HCT116 (cell line): ENCODE results near the gene SELPLG. TPM values are rescaled to one million over a fixed set of nuclear protein-coding genes. Genes with fewer than 3 reads are reported as not detected.
"Not testable (repeated sequence)": the region's sequence is repeated elsewhere in the genome, so short reads cannot be mapped to it uniquely, and the experiment has no call there.

Experiments used
- ATAC-seq: fragments of 200-7000 bp; cut with Tn5 transposase; 2 replicates; pipeline ENCODE4 v1.9.1; 2020; ENCODE audit warnings: mild to moderate bottlenecking, moderate library complexity
- BruUV-seq: library from RNA; stranded (reverse); fragments of 400-500 nt; replicated peaks from 2 replicates; lab custom pipeline; 2021; lab: Mats Ljungman, UMichigan
- CTCF ChIA-PET: fragments of 300-600 bp; sonication (Branson Sonifier 250); formaldehyde crosslinking; loops from one replicate; lab custom pipeline; 2021; ENCODE audit warnings: antibody characterized with exemption; lab: Charles Lee
- POLR2A ChIA-PET: fragments of 300-600, 350-600 bp; sonication (Branson Sonifier 250); formaldehyde crosslinking; loops from one replicate; lab custom pipeline; 2021; ENCODE audit warnings: antibody characterized with exemption; lab: Charles Lee
- RAD21 ChIA-PET, 2 experiments: fragments of 300-600 bp; sonication (Branson Sonifier 250); formaldehyde crosslinking; loops; one replicate each; lab custom pipeline; 2023; ENCODE audit warnings: low total read pairs in 2 of 2; ENCODE audit not compliant: uncharacterized antibody in 2 of 2, unreplicated experiment in 2 of 2, low non-redundant PET in 1 of 2; lab: Charles Lee
- DNase-seq: peaks from one replicate; pipeline ENCODE4 v3.0.0-alpha.2; 2010; ENCODE audit warnings: low read depth, low spot score
- H2AFZ ChIP-seq: fragments of 200-600 bp; shearing (Covaris generic), sonication (generic); 2 replicates; pipeline ENCODE4 v1.6.1; 2017; ENCODE audit warnings: low read depth, mixed run types, mixed read lengths, antibody characterized with exemption, low read length; ENCODE audit not compliant: poor library complexity, severe bottlenecking
- H3K27ac ChIP-seq: 2 replicates; pipeline ENCODE4 v1.5.1; 2012; ENCODE audit warnings: low read depth, low read length
- H3K27me3 ChIP-seq: fragments of 200-600 bp; sonication (generic); 2 replicates; pipeline ENCODE4 v1.6.1; 2016; ENCODE audit warnings: mixed run types, low read length, mixed read lengths; ENCODE audit not compliant: insufficient read depth
- H3K36me3 ChIP-seq, 2 experiments: fragments of 200-500 bp in 1 of 2; fragments of 200-600 bp in 1 of 2; sonication (Bioruptor generic) in 1 of 2; sonication (generic) in 1 of 2; 2 replicates each; pipeline versions ENCODE4 v1.5.1 to v1.6.1; 2014 to 2016; ENCODE audit warnings: low read length in 2 of 2, inconsistent platforms in 1 of 2, mixed read lengths in 1 of 2, mixed run types in 1 of 2; ENCODE audit not compliant: insufficient read depth in 2 of 2, control insufficient read depth in 1 of 2
- H3K4me1 ChIP-seq, 2 experiments: fragments of 200-600 bp in 1 of 2; sonication (generic) in 1 of 2; 2 replicates each; pipeline versions ENCODE4 v1.5.1 to v1.6.1; 2012 to 2017; ENCODE audit warnings: low read length in 2 of 2, inconsistent platforms in 1 of 2, mild to moderate bottlenecking in 1 of 2, mixed read lengths in 1 of 2, mixed run types in 1 of 2, moderate library complexity in 1 of 2; ENCODE audit not compliant: insufficient read depth in 2 of 2, control insufficient read depth in 1 of 2
- H3K4me2 ChIP-seq: fragments of 200-600 bp; sonication (generic); 2 replicates; pipeline ENCODE4 v1.6.1; 2017; ENCODE audit warnings: mixed run types, low read length, mixed read lengths
- H3K4me3 ChIP-seq, 2 experiments: fragments of 200-600 bp in 1 of 2; sonication (generic) in 1 of 2; replicated peaks in 1 of 2; 2 replicates each; pipeline ENCODE4 v1.5.1; 2011 to 2016; ENCODE audit warnings: low read length in 2 of 2, control low read depth in 1 of 2, low read depth in 1 of 2, mild to moderate bottlenecking in 1 of 2, mixed read lengths in 1 of 2, mixed run types in 1 of 2
- H3K79me2 ChIP-seq: fragments of 200-600 bp; sonication (generic); 2 replicates; pipeline ENCODE4 v1.6.1; 2017; ENCODE audit warnings: mild to moderate bottlenecking, mixed run types, low read length, moderate library complexity, mixed read lengths; ENCODE audit not compliant: insufficient read depth
- H3K9ac ChIP-seq: fragments of 200-600 bp; sonication (generic); 2 replicates; pipeline ENCODE4 v1.6.1; 2016; ENCODE audit warnings: low read length, mixed read lengths
- H3K9me2 ChIP-seq: fragments of 200-600 bp; sonication (generic), shearing (Covaris generic); 2 replicates; pipeline ENCODE4 v1.6.1; 2017; ENCODE audit warnings: mixed run types, mild to moderate bottlenecking, moderate library complexity; ENCODE audit not compliant: insufficient read depth
- H3K9me3 ChIP-seq, 2 experiments: fragments of 200-500 bp in 1 of 2; fragments of 200-600 bp in 1 of 2; sonication (Bioruptor generic) in 1 of 2; sonication (generic) in 1 of 2; 2 replicates each; pipeline ENCODE4 v1.6.1; 2014 to 2017; ENCODE audit warnings: low read length in 2 of 2, mixed read lengths in 2 of 2, inconsistent platforms in 1 of 2, low read depth in 1 of 2, mild to moderate bottlenecking in 1 of 2, mixed run types in 1 of 2, moderate library complexity in 1 of 2; ENCODE audit not compliant: control insufficient read depth in 1 of 2, insufficient read depth in 1 of 2
- H4K20me1 ChIP-seq: fragments of 200-600 bp; sonication (generic), shearing (Covaris generic); 2 replicates; pipeline ENCODE4 v1.6.1; 2017; ENCODE audit warnings: mixed run types, mild to moderate bottlenecking, moderate library complexity; ENCODE audit not compliant: insufficient read depth
- CBX3 ChIP-seq: IDR thresholded peaks from 2 replicates; pipeline ENCODE4 v1.6.1; 2012; ENCODE audit warnings: low read depth
- CTCF ChIP-seq, 3 experiments: fragments of 200-600 bp in 1 of 3; sonication (generic) in 1 of 3; IDR thresholded peaks in 2 of 3; conservative IDR thresholded peaks in 1 of 3; 2 replicates each; pipeline ENCODE4 v1.5.1; 2012 to 2017; ENCODE audit warnings: low read depth in 2 of 3, low read length in 2 of 3, antibody characterized with exemption in 1 of 3, borderline replicate concordance in 1 of 3, control low read depth in 1 of 3, mild to moderate bottlenecking in 1 of 3, mixed read lengths in 1 of 3, mixed run types in 1 of 3, moderate library complexity in 1 of 3; ENCODE audit not compliant: insufficient read depth in 1 of 3
- ELF1 ChIP-seq: IDR thresholded peaks from 2 replicates; pipeline ENCODE4 v1.6.1; 2012; ENCODE audit warnings: low read depth, borderline replicate concordance
- POLR2A ChIP-seq: IDR thresholded peaks from 2 replicates; pipeline ENCODE4 v1.7.0; 2011; ENCODE audit warnings: borderline replicate concordance; ENCODE audit not compliant: insufficient read depth, insufficient read length; ENCODE audit errors: extremely low read depth
- RAD21 ChIP-seq: IDR thresholded peaks from 2 replicates; pipeline ENCODE4 v1.6.1; 2012; ENCODE audit warnings: low read depth, mild to moderate bottlenecking
- SP1 ChIP-seq: IDR thresholded peaks from 2 replicates; pipeline ENCODE4 v1.6.1; 2012; ENCODE audit warnings: low read depth
- TCF7L2 ChIP-seq: IDR thresholded peaks from 2 replicates; pipeline ENCODE4 v1.7.0; 2011; ENCODE audit warnings: borderline replicate concordance, inconsistent platforms; ENCODE audit not compliant: insufficient read depth, insufficient read length; ENCODE audit errors: extremely low read depth
- ZFX ChIP-seq: fragments of 450-650 bp; IDR thresholded peaks from 2 replicates; pipeline ENCODE4 v1.6.1; 2017
- ZNF274 ChIP-seq: fragments of 200-500 bp; sonication (Bioruptor generic); IDR thresholded peaks from 2 replicates; pipeline ENCODE4 v1.6.1; 2014; ENCODE audit warnings: mild to moderate bottlenecking, low read depth, low read length, inconsistent platforms
- intact Hi-C: fragments of 100-400 bp; cut with micrococcal nuclease; formaldehyde crosslinking; loops from 2 replicates; pipeline ENCODE4 v1.10.0; 2022
- total RNA-seq: library from RNA; stranded (reverse); gene quantifications from one replicate; pipeline ENCODE4 v1.2.1, GENCODE V29; 2021; ENCODE audit not compliant: unreplicated experiment

SELPLG gene
- total RNA-seq, 1 experiment from 2014 or later, result 1.2 TPM

GRCh38 chr12:108591267-108591980, 42.3 kb downstream of the SELPLG start:
- Histone ChIP-seq H3K9me2 (no peaks in the 10 kb centered on the region), H3K27ac (no peak overlapping the region), H3K4me3 (no peak overlapping the region), H2AFZ (no peak overlapping the region), H3K4me1 (no peaks in the 10 kb centered on the region), H3K9ac (no peak overlapping the region), H3K4me2 (no peak overlapping the region), H4K20me1 (no peaks in the 10 kb centered on the region), H3K27me3 (no peaks in the 10 kb centered on the region), H3K36me3 (no peaks in the 10 kb centered on the region), H3K9me3 (no peaks in the 10 kb centered on the region), H3K79me2 (no peaks in the 10 kb centered on the region)
- ChIA-PET POLR2A (no interaction called here), RAD21 (no interaction called here), CTCF (no interaction called here)
- ATAC-seq (no peak), DNase-seq (no peak)
- BruUV-seq, result no TSS peak
- intact Hi-C loops, result no loop called here
- TF ChIP-seq CTCF (IDR thresholded peaks at IDR 0.05 in 2 of 3, conservative IDR thresholded peaks at IDR 0.05 in 1 of 3; ENCODE audit: borderline replicate concordance in 1 of 3, insufficient read depth in 1 of 3, low read depth in 2 of 3, low read length in 2 of 3) (no peak), RAD21 (no peak), TCF7L2 (no peak), SP1 (no peak), CBX3 (no peak), ELF1 (no peak), ZFX (no peak), ZNF274 (no peak), POLR2A (no peak)

- H3K36me3 ChIP-seq, POLR2A ChIA-PET, H3K4me3 ChIP-seq, H3K9ac ChIP-seq, H3K27me3 ChIP-seq, H3K79me2 ChIP-seq, H3K9me2 ChIP-seq, H3K27ac ChIP-seq, H2AFZ ChIP-seq, DNase-seq, BruUV-seq, H3K4me2 ChIP-seq, RAD21 ChIA-PET, ATAC-seq, H3K4me1 ChIP-seq, H3K9me3 ChIP-seq, H4K20me1 ChIP-seq, CTCF ChIA-PET, intact Hi-C loops: not testable (repeated sequence)
Observed at GRCh38 chr12:108590463-108590862, 43.2 kb downstream of the SELPLG start.
